H9 (cell line): ENCODE measurements around the gene ARVCF. TPM values are rescaled to one million over a fixed set of nuclear protein-coding genes. Genes with fewer than 3 reads are reported as not detected.

Source experiments
- DNase-seq: peaks from one replicate; pipeline ENCODE4 v3.0.0-alpha.2; 2017
- H2AFZ ChIP-seq: one replicate; pipeline ENCODE4 v1.6.1; 2013; ENCODE audit warnings: mild to moderate bottlenecking, low read length, control low read depth, moderate library complexity
- H2AK5ac ChIP-seq: 2 replicates; pipeline ENCODE4 v1.6.1; 2013; ENCODE audit warnings: low read length, control low read depth, mixed read lengths; ENCODE audit not compliant: insufficient read length
- H2BK120ac ChIP-seq: one replicate; pipeline ENCODE4 v1.6.1; 2013; ENCODE audit warnings: low read depth, mild to moderate bottlenecking, low read length, control low read depth, inconsistent platforms; ENCODE audit not compliant: poor library complexity, severe bottlenecking
- H2BK12ac ChIP-seq: 2 replicates; pipeline ENCODE4 v1.6.1; 2013; ENCODE audit warnings: low read length, control low read depth, mixed read lengths, low read depth; ENCODE audit not compliant: insufficient read length
- H2BK15ac ChIP-seq: 2 replicates; pipeline ENCODE4 v1.6.1; 2013; ENCODE audit warnings: low read depth, low read length, control low read depth
- H2BK20ac ChIP-seq: one replicate; pipeline ENCODE4 v1.6.1; 2013; ENCODE audit warnings: low read depth, mild to moderate bottlenecking, low read length, control low read depth, inconsistent platforms; ENCODE audit not compliant: poor library complexity, severe bottlenecking
- H2BK5ac ChIP-seq: 2 replicates; pipeline ENCODE4 v1.6.1; 2013; ENCODE audit warnings: low read length, control low read depth, mixed read lengths; ENCODE audit not compliant: insufficient read length
- H3K14ac ChIP-seq: 2 replicates; pipeline ENCODE4 v1.6.1; 2013; ENCODE audit warnings: low read length, control low read depth; ENCODE audit not compliant: insufficient read depth
- H3K18ac ChIP-seq: 2 replicates; pipeline ENCODE4 v1.6.1; 2013; ENCODE audit warnings: low read depth, mild to moderate bottlenecking, mixed read lengths, low read length, control low read depth; ENCODE audit not compliant: insufficient read length
- H3K23ac ChIP-seq: 2 replicates; pipeline ENCODE4 v1.6.1; 2013; ENCODE audit warnings: low read length, control low read depth, mixed read lengths, low read depth; ENCODE audit not compliant: insufficient read length
- H3K23me2 ChIP-seq: 2 replicates; pipeline ENCODE4 v1.6.1; 2013; ENCODE audit warnings: low read depth, mild to moderate bottlenecking, mixed read lengths, low read length, control low read depth; ENCODE audit not compliant: insufficient read length, poor library complexity, severe bottlenecking
- H3K27ac ChIP-seq: 2 replicates; pipeline ENCODE4 v1.5.1; 2013; ENCODE audit warnings: low read length, control low read depth, mixed read lengths, low read depth; ENCODE audit not compliant: insufficient read length
- H3K27me3 ChIP-seq: 2 replicates; pipeline ENCODE4 v1.6.1; 2013; ENCODE audit warnings: low read length, control low read depth, inconsistent platforms; ENCODE audit not compliant: insufficient read depth
- H3K4ac ChIP-seq: 2 replicates; pipeline ENCODE4 v1.6.1; 2013; ENCODE audit warnings: low read depth, mild to moderate bottlenecking, control low read depth, inconsistent platforms, low read length, moderate library complexity
- H3K4me1 ChIP-seq: 2 replicates; pipeline ENCODE4 v1.6.1; 2013; ENCODE audit warnings: low read length, control low read depth, inconsistent platforms; ENCODE audit not compliant: insufficient read depth
- H3K4me2 ChIP-seq: 2 replicates; pipeline ENCODE4 v1.6.1; 2013; ENCODE audit warnings: low read length, control low read depth, mixed read lengths; ENCODE audit not compliant: insufficient read length, insufficient read depth
- H3K56ac ChIP-seq: 2 replicates; pipeline ENCODE4 v1.6.1; 2013; ENCODE audit warnings: low read depth, mild to moderate bottlenecking, mixed read lengths, low read length, control low read depth; ENCODE audit not compliant: insufficient read length
- H3K79me1 ChIP-seq: 2 replicates; pipeline ENCODE4 v1.6.1; 2013; ENCODE audit warnings: low read depth, mild to moderate bottlenecking, moderate library complexity, low read length, control low read depth, inconsistent platforms; ENCODE audit not compliant: insufficient read depth, poor library complexity, severe bottlenecking
- H3K79me2 ChIP-seq: 2 replicates; pipeline ENCODE4 v1.6.1; 2013; ENCODE audit warnings: low read length, control low read depth, inconsistent platforms; ENCODE audit not compliant: insufficient read depth
- H3K9ac ChIP-seq: 2 replicates; pipeline ENCODE4 v1.6.1; 2013; ENCODE audit warnings: low read length, control low read depth, mixed read lengths; ENCODE audit not compliant: insufficient read length; ENCODE audit errors: extremely low read depth
- H3K9me3 ChIP-seq: one replicate; pipeline ENCODE4 v1.6.1; 2013; ENCODE audit warnings: low read depth, low read length, inconsistent platforms; ENCODE audit not compliant: control insufficient read depth
- H3T11ph ChIP-seq: one replicate; pipeline ENCODE4 v1.6.1; 2013; ENCODE audit warnings: mild to moderate bottlenecking, low read length, control low read depth, inconsistent platforms
- H4K20me1 ChIP-seq: one replicate; pipeline ENCODE4 v1.6.1; 2013; ENCODE audit not compliant: control insufficient read depth, insufficient read length, insufficient read depth
- H4K5ac ChIP-seq: 2 replicates; pipeline ENCODE4 v1.6.1; 2013; ENCODE audit warnings: low read depth, mild to moderate bottlenecking, mixed read lengths, low read length, control low read depth; ENCODE audit not compliant: insufficient read length
- H4K8ac ChIP-seq: replicated peaks from 2 replicates; pipeline ENCODE4 v1.6.1; 2013; ENCODE audit warnings: low read length, control low read depth, mixed read lengths, low read depth; ENCODE audit not compliant: insufficient read length
- H4K91ac ChIP-seq: 2 replicates; pipeline ENCODE4 v1.6.1; 2013; ENCODE audit warnings: low read depth, mild to moderate bottlenecking, moderate library complexity, mixed read lengths, low read length, control low read depth; ENCODE audit not compliant: insufficient read length
- H3K27ac Mint-ChIP-seq, 3 experiments: 2 replicates in 2 of 3; 3 replicates in 1 of 3; pipeline ENCODE4 v1.8.0; 2020 to 2021; ENCODE audit warnings: mixed read lengths in 3 of 3, mild to moderate bottlenecking in 1 of 3, moderate library complexity in 1 of 3
- H3K27me3 Mint-ChIP-seq: 2 replicates; pipeline ENCODE4 v1.8.0; 2021; ENCODE audit warnings: low read depth, mild to moderate bottlenecking, moderate library complexity, mixed read lengths
- H3K36me3 Mint-ChIP-seq, 3 experiments: 2 replicates in 2 of 3; 3 replicates in 1 of 3; pipeline ENCODE4 v1.8.0; 2020 to 2021; ENCODE audit warnings: low read depth in 3 of 3, mixed read lengths in 3 of 3; ENCODE audit not compliant: insufficient read depth in 1 of 3
- H3K4me1 Mint-ChIP-seq, 2 experiments: 2 replicates each; pipeline ENCODE4 v1.8.0; 2020; ENCODE audit warnings: mixed read lengths in 2 of 2
- H3K4me3 Mint-ChIP-seq, 2 experiments: 2 replicates in 1 of 2; 3 replicates in 1 of 2; pipeline ENCODE4 v1.8.0; 2020 to 2021; ENCODE audit warnings: mild to moderate bottlenecking in 2 of 2, mixed read lengths in 2 of 2, moderate library complexity in 1 of 2
- H3K9me3 Mint-ChIP-seq, 2 experiments: 2 replicates in 1 of 2; 3 replicates in 1 of 2; pipeline ENCODE4 v1.8.0; 2020; ENCODE audit warnings: mild to moderate bottlenecking in 2 of 2, mixed read lengths in 2 of 2, moderate library complexity in 1 of 2
- WGBS: extraction: QIAGEN DNeasy Blood & Tissue Kit; methylation state at CpG from one replicate; pipeline ENCODE4 v1.1.7; 2013; ENCODE audit warnings: missing lambda C conversion rate, low lambda C conversion rate, mixed read lengths; ENCODE audit not compliant: insufficient read length; ENCODE audit errors: extremely low coverage; 5-methylcytosine and 5-hydroxymethylcytosine counted together
- total RNA-seq: library from RNA; stranded (reverse); gene quantifications from 2 replicates; pipeline ENCODE4 v1.2.1, GENCODE V29; 2021
- TF ChIP-seq, protein P1 (sequence below): fragments of 200-600 bp; sonication (generic); conservative IDR thresholded peaks from 3 replicates; pipeline ENCODE4 v1.8.0; 2021; ENCODE audit warnings: antibody characterized with exemption, mild to moderate bottlenecking

The ARVCF gene
- total RNA-seq, 1 experiment from 2014 or later = 40.7 TPM

DNA sequence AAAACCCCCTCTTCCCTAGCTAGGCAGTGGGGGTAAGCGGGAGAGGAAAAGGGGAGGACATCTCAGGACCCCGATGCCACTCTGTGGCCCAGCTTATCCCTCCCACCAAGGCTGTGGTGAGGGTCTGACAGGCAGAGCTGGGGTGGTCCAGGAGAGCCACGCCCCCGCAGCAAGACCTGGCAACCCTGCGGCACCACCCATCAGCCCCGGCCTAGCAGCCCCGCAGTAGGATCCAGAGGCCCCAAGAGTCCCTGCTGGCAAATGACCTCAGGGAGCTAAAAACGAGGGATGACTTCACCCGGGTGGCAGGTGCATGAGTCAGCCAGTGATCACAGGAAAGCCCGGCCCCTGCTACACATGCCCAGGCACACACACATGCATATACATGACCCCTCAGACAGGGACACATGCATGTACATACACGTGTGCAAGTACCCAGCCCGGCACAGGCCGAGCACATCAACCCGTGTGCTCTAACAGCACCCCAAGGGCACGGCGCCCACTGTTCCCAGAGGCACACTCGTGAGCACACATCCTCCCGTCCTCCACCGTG lies 32.3 kb downstream of the ARVCF start:
- no peak overlapping the region for H2AK5ac ChIP-seq
- H3K27me3 ChIP-seq = no peaks in the 10 kb centered on the region
- H3K4me3 Mint-ChIP-seq = no peak overlapping the region
- H4K20me1 ChIP-seq = peaks cover 3% of the 10 kb centered on the region
- H3K4me1 Mint-ChIP-seq = peaks cover 5 to 12% of the 10 kb centered on the region in 2 experiments; a peak in 3 of 4 replicates
- H3K9me3 Mint-ChIP-seq = no peaks in the 10 kb centered on the region
- H2AFZ ChIP-seq = no peak overlapping the region
- H3K4me1 ChIP-seq = no peaks in the 10 kb centered on the region; the same call in 1 of the 2 replicates
- no peak overlapping the region for H4K8ac ChIP-seq
- H4K5ac ChIP-seq = no peak overlapping the region
- no peak overlapping the region for H3K9ac ChIP-seq
- no peaks in the 10 kb centered on the region for H3K9me3 ChIP-seq
- no peak overlapping the region; a peak in 1 of 7 replicates for H3K27ac Mint-ChIP-seq
- H3K27ac ChIP-seq = no peak overlapping the region
- peaks cover 4% of the 10 kb centered on the region for H3K79me1 ChIP-seq
- H3K4me2 ChIP-seq = no peak overlapping the region
- H3K56ac ChIP-seq = no peak overlapping the region
- H2BK120ac ChIP-seq = no peak overlapping the region
- no peak overlapping the region for H3K4ac ChIP-seq
- H2BK15ac ChIP-seq = no peak overlapping the region
- H3K79me2 ChIP-seq = no peaks in the 10 kb centered on the region
- TF ChIP-seq, protein P1, sequence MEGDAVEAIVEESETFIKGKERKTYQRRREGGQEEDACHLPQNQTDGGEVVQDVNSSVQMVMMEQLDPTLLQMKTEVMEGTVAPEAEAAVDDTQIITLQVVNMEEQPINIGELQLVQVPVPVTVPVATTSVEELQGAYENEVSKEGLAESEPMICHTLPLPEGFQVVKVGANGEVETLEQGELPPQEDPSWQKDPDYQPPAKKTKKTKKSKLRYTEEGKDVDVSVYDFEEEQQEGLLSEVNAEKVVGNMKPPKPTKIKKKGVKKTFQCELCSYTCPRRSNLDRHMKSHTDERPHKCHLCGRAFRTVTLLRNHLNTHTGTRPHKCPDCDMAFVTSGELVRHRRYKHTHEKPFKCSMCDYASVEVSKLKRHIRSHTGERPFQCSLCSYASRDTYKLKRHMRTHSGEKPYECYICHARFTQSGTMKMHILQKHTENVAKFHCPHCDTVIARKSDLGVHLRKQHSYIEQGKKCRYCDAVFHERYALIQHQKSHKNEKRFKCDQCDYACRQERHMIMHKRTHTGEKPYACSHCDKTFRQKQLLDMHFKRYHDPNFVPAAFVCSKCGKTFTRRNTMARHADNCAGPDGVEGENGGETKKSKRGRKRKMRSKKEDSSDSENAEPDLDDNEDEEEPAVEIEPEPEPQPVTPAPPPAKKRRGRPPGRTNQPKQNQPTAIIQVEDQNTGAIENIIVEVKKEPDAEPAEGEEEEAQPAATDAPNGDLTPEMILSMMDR = no peak
- H3K23me2 ChIP-seq = no peaks in the 10 kb centered on the region
- no peak overlapping the region for H3K23ac ChIP-seq
- H3K36me3 Mint-ChIP-seq = peaks cover 3 to 16% (median 10%) of the 10 kb centered on the region in 3 experiments; a peak in 6 of 7 replicates
- H3K18ac ChIP-seq = no peak overlapping the region
- no peak overlapping the region for H2BK12ac ChIP-seq
- H3K14ac ChIP-seq = no peak overlapping the region
- no peak overlapping the region for H4K91ac ChIP-seq
- no peak overlapping the region for H2BK20ac ChIP-seq
- H3K27me3 Mint-ChIP-seq = no peaks in the 10 kb centered on the region
- no peak overlapping the region for H3T11ph ChIP-seq
- no peak overlapping the region for H2BK5ac ChIP-seq
- no peak for DNase-seq
- no CpG with 5 or more reads among the region's 19 CpGs for WGBS
